ENCODE results near the gene APBB2. TPM values are rescaled to one million over a fixed set of nuclear protein-coding genes. Genes with fewer than 3 reads are reported as not detected.

APBB2 gene
- total and polyA plus RNA-seq, 2 experiments from 2014 or later = 35.8 to 74.8 TPM

GRCh38 chr4:40938337-40938736 is 276.0 kb downstream of the APBB2 start:
- Mint-ChIP-seq H3K4me3 (no peak overlapping the region), H3K27me3 (ENCODE audit: insufficient read depth, low read depth, poor library complexity) (peaks cover 2% of the 10 kb centered on the region), H3K4me1 (peaks cover 33% of the 10 kb centered on the region), H3K36me3 (ENCODE audit: low read depth) (peaks cover 3% of the 10 kb centered on the region; the same call in 2 of the 3 replicates), H3K27ac (no peak overlapping the region), H3K9me3 (no peaks in the 10 kb centered on the region)
- H3F3A ChIP-seq (replicated peaks; ENCODE audit: low read depth) = no peaks in the 10 kb centered on the region
- DNase-seq (ENCODE audit: low spot score) (no peak), ATAC-seq (no peak)
- no peaks in the 10 kb centered on the region; the same call in 1 of the 2 replicates for H3K36me3 ChIP-seq (ENCODE audit: insufficient read depth)
- H3K4me3 ChIP-seq = no peak overlapping the region
- H3K27ac ChIP-seq (ENCODE audit: low read depth) = no peak overlapping the region
- H2AFZ ChIP-seq = no peak overlapping the region
- H3K27me3 ChIP-seq (ENCODE audit: insufficient read depth) = no peaks in the 10 kb centered on the region
- H4K20me1 ChIP-seq (replicated peaks; ENCODE audit: insufficient read depth) = no peaks in the 10 kb centered on the region
- TF ChIP-seq STAT1 (IDR thresholded peaks at IDR 0.05; ENCODE audit: unreplicated experiment) (no peak), REST (IDR thresholded peaks at IDR 0.05; ENCODE audit: unreplicated experiment) (no peak), JUNB (IDR thresholded peaks at IDR 0.05; ENCODE audit: unreplicated experiment) (no peak), ZNF114 (CRISPR knock-in tag; IDR thresholded peaks at IDR 0.05) (no peak), ZNF331 (CRISPR knock-in tag; IDR thresholded peaks at IDR 0.05; ENCODE audit: low read depth) (no peak), EZH2 (IDR thresholded peaks at IDR 0.05; ENCODE audit: low read depth, unreplicated experiment) (no peak), CTCF (conservative IDR thresholded peaks at IDR 0.05; ENCODE audit: low read depth in 2 of 2) (no peak), CREB1 (CRISPR knock-in tag; IDR thresholded peaks at IDR 0.05; ENCODE audit: low read depth) (no peak), NANOG (IDR thresholded peaks at IDR 0.05; ENCODE audit: borderline replicate concordance) (no peak), ZNF462 (CRISPR knock-in tag; IDR thresholded peaks at IDR 0.05) (no peak), POLR2AphosphoS5 (IDR thresholded peaks at IDR 0.05; ENCODE audit: low read depth) (no peak), ETS1 (IDR thresholded peaks at IDR 0.05) (no peak), EZH2phosphoT487 (IDR thresholded peaks at IDR 0.05; ENCODE audit: unreplicated experiment) (no peak)
- H3K79me2 ChIP-seq (replicated peaks; ENCODE audit: insufficient read depth) = no peaks in the 10 kb centered on the region
- peaks cover 11% of the 10 kb centered on the region for H3K4me1 ChIP-seq (ENCODE audit: insufficient read depth)
- no peak overlapping the region for H3K4me2 ChIP-seq
- H3K9me2 ChIP-seq (ENCODE audit: insufficient read depth) = no peaks in the 10 kb centered on the region
